ENCODE measurements around the gene DPP10.

The DPP10 gene

GRCh38 chr2:115580784-115581183, 1138.3 kb downstream of the DPP10 start:
- Histone ChIP-seq H2AFZ (ENCODE audit: low read length) (no peak overlapping the region), H3K4me1 (ENCODE audit: control insufficient read depth in 2 of 2, insufficient read depth in 1 of 2, low read depth in 1 of 2, low read length in 2 of 2) (no peaks in the 10 kb centered on the region), H3K79me1 (ENCODE audit: low read depth, low read length) (no peaks in the 10 kb centered on the region), H3K4me2 (ENCODE audit: insufficient read depth, low read length, poor library complexity, severe bottlenecking) (no peak overlapping the region), H4K8ac (ENCODE audit: low read depth, low read length) (no peak overlapping the region), H2AK5ac (ENCODE audit: low read depth, low read length) (no peak overlapping the region), H3K4ac (ENCODE audit: low read length) (no peak overlapping the region), H2BK15ac (ENCODE audit: low read length) (no peak overlapping the region), H3K14ac (ENCODE audit: low read length) (no peak overlapping the region), H3K27ac (replicated peaks; ENCODE audit: low read length) (no peak overlapping the region), H4K91ac (ENCODE audit: low read depth, low read length, poor library complexity) (no peak overlapping the region), H3K23ac (ENCODE audit: low read depth, low read length, poor library complexity) (no peak overlapping the region), H3K4me3 (ENCODE audit: low read length in 2 of 2) (no peak overlapping the region), H3K9ac (ENCODE audit: low read depth, low read length, poor library complexity) (no peak overlapping the region), H2BK5ac (ENCODE audit: low read length) (no peak overlapping the region), H3K18ac (ENCODE audit: low read length) (no peak overlapping the region), H2BK12ac (ENCODE audit: low read length) (no peak overlapping the region), H3K9me3 (replicated peaks in 1 of 2; ENCODE audit: control insufficient read depth in 2 of 2, insufficient read depth in 1 of 2, low read depth in 1 of 2, low read length in 2 of 2) (no peaks in the 10 kb centered on the region), H2BK120ac (ENCODE audit: low read depth, low read length) (no peak overlapping the region), H3K27me3 (ENCODE audit: control insufficient read depth in 3 of 3, insufficient read depth in 3 of 3, low read depth in 1 of 3, low read length in 3 of 3) (peaks cover 0 to 4% (median 0%) of the 10 kb centered on the region in 3 experiments), H3K36me3 (replicated peaks in 1 of 2; ENCODE audit: control insufficient read depth in 2 of 2, insufficient read depth in 2 of 2, low read length in 2 of 2) (no peaks in the 10 kb centered on the region)
- DNase-seq (ENCODE audit: low spot score): no peak
- no CpG with 5 or more reads among the region's 5 CpGs for WGBS, 2 donors (ENCODE audit: extremely low coverage in 2 of 2, insufficient read length in 2 of 2, insufficient replicate concordance in 1 of 2)

GRCh38 chr2:115584507-115584906, 1142.1 kb downstream of the DPP10 start:
- Histone ChIP-seq H4K8ac (ENCODE audit: low read depth, low read length) (no peak overlapping the region), H3K9ac (ENCODE audit: low read depth, low read length, poor library complexity) (no peak overlapping the region), H4K91ac (ENCODE audit: low read depth, low read length, poor library complexity) (no peak overlapping the region), H3K4me2 (ENCODE audit: insufficient read depth, low read length, poor library complexity, severe bottlenecking) (no peak overlapping the region), H3K14ac (ENCODE audit: low read length) (no peak overlapping the region), H3K27me3 (ENCODE audit: control insufficient read depth in 3 of 3, insufficient read depth in 3 of 3, low read depth in 1 of 3, low read length in 3 of 3) (peaks cover 0 to 4% (median 0%) of the 10 kb centered on the region in 3 experiments), H3K36me3 (replicated peaks in 1 of 2; ENCODE audit: control insufficient read depth in 2 of 2, insufficient read depth in 2 of 2, low read length in 2 of 2) (no peaks in the 10 kb centered on the region), H2BK12ac (ENCODE audit: low read length) (no peak overlapping the region), H2BK120ac (ENCODE audit: low read depth, low read length) (no peak overlapping the region), H2BK5ac (ENCODE audit: low read length) (no peak overlapping the region), H3K23ac (ENCODE audit: low read depth, low read length, poor library complexity) (no peak overlapping the region), H3K27ac (replicated peaks; ENCODE audit: low read length) (no peak overlapping the region), H3K9me3 (replicated peaks in 1 of 2; ENCODE audit: control insufficient read depth in 2 of 2, insufficient read depth in 1 of 2, low read depth in 1 of 2, low read length in 2 of 2) (no peaks in the 10 kb centered on the region), H3K79me1 (ENCODE audit: low read depth, low read length) (no peaks in the 10 kb centered on the region), H3K4me1 (ENCODE audit: control insufficient read depth in 2 of 2, insufficient read depth in 1 of 2, low read depth in 1 of 2, low read length in 2 of 2) (no peaks in the 10 kb centered on the region), H3K4me3 (ENCODE audit: low read length in 2 of 2) (no peak overlapping the region), H3K18ac (ENCODE audit: low read length) (no peak overlapping the region), H2AFZ (ENCODE audit: low read length) (no peak overlapping the region), H2AK5ac (ENCODE audit: low read depth, low read length) (no peak overlapping the region), H3K4ac (ENCODE audit: low read length) (no peak overlapping the region), H2BK15ac (ENCODE audit: low read length) (no peak overlapping the region)
- WGBS, 2 donors (ENCODE audit: extremely low coverage in 2 of 2, insufficient read length in 2 of 2, insufficient replicate concordance in 1 of 2): no CpG with 5 or more reads among the region's 2 CpGs
- no peak for DNase-seq (ENCODE audit: low spot score)

- no peak overlapping the region for H3K9ac ChIP-seq (ENCODE audit: low read depth, low read length, poor library complexity)
- no peak overlapping the region for H4K91ac ChIP-seq (ENCODE audit: low read depth, low read length, poor library complexity)
- H3K4ac ChIP-seq (ENCODE audit: low read length): no peak overlapping the region
- no peaks in the 10 kb centered on the region for H3K36me3 ChIP-seq (replicated peaks in 1 of 2; ENCODE audit: control insufficient read depth in 2 of 2, insufficient read depth in 2 of 2, low read length in 2 of 2)
- H3K18ac ChIP-seq (ENCODE audit: low read length): no peak overlapping the region
- no peaks in the 10 kb centered on the region for H3K79me1 ChIP-seq (ENCODE audit: low read depth, low read length)
- no peak overlapping the region for H2BK5ac ChIP-seq (ENCODE audit: low read length)
- H3K4me2 ChIP-seq (ENCODE audit: insufficient read depth, low read length, poor library complexity, severe bottlenecking): no peak overlapping the region
- H2BK120ac ChIP-seq (ENCODE audit: low read depth, low read length): no peak overlapping the region
- DNase-seq (ENCODE audit: low spot score): no peak
- no peak overlapping the region for H2BK12ac ChIP-seq (ENCODE audit: low read length)
- H3K23ac ChIP-seq (ENCODE audit: low read depth, low read length, poor library complexity): no peak overlapping the region
- no peak overlapping the region for H3K4me3 ChIP-seq (ENCODE audit: low read length in 2 of 2)
- peaks cover 0 to 4% of the 10 kb centered on the region in 2 donors for H3K9me3 ChIP-seq (replicated peaks in 1 of 2; ENCODE audit: control insufficient read depth in 2 of 2, insufficient read depth in 1 of 2, low read depth in 1 of 2, low read length in 2 of 2)
- H2AK5ac ChIP-seq (ENCODE audit: low read depth, low read length): no peak overlapping the region
- no peaks in the 10 kb centered on the region for H3K27me3 ChIP-seq (ENCODE audit: control insufficient read depth in 3 of 3, insufficient read depth in 3 of 3, low read depth in 1 of 3, low read length in 3 of 3)
- H3K27ac ChIP-seq (replicated peaks; ENCODE audit: low read length): no peak overlapping the region
- no peak overlapping the region for H3K14ac ChIP-seq (ENCODE audit: low read length)
- no peak overlapping the region for H4K8ac ChIP-seq (ENCODE audit: low read depth, low read length)
- H2BK15ac ChIP-seq (ENCODE audit: low read length): no peak overlapping the region
- no CpG with 5 or more reads among the region's 3 CpGs for WGBS, 2 donors (ENCODE audit: extremely low coverage in 2 of 2, insufficient read length in 2 of 2, insufficient replicate concordance in 1 of 2)
- no peak overlapping the region for H2AFZ ChIP-seq (ENCODE audit: low read length)
- peaks cover 0 to 10% of the 10 kb centered on the region in 2 donors for H3K4me1 ChIP-seq (ENCODE audit: control insufficient read depth in 2 of 2, insufficient read depth in 1 of 2, low read depth in 1 of 2, low read length in 2 of 2)
Observed at GRCh38 chr2:115596659-115597375, 1154.4 kb downstream of the DPP10 start.

- H3K79me1 ChIP-seq (ENCODE audit: low read depth, low read length): no peaks in the 10 kb centered on the region
- H2BK5ac ChIP-seq (ENCODE audit: low read length): no peak overlapping the region
- H3K9ac ChIP-seq (ENCODE audit: low read depth, low read length, poor library complexity): no peak overlapping the region
- no peaks in the 10 kb centered on the region for H3K36me3 ChIP-seq (replicated peaks in 1 of 2; ENCODE audit: control insufficient read depth in 2 of 2, insufficient read depth in 2 of 2, low read length in 2 of 2)
- no peaks in the 10 kb centered on the region for H3K9me3 ChIP-seq (replicated peaks in 1 of 2; ENCODE audit: control insufficient read depth in 2 of 2, insufficient read depth in 1 of 2, low read depth in 1 of 2, low read length in 2 of 2)
- no peak overlapping the region for H3K4me3 ChIP-seq (ENCODE audit: low read length in 2 of 2)
- H3K4ac ChIP-seq (ENCODE audit: low read length): no peak overlapping the region
- no peaks in the 10 kb centered on the region for H3K4me1 ChIP-seq (ENCODE audit: control insufficient read depth in 2 of 2, insufficient read depth in 1 of 2, low read depth in 1 of 2, low read length in 2 of 2)
- H4K8ac ChIP-seq (ENCODE audit: low read depth, low read length): no peak overlapping the region
- no peak overlapping the region for H3K18ac ChIP-seq (ENCODE audit: low read length)
- no peak overlapping the region for H2AK5ac ChIP-seq (ENCODE audit: low read depth, low read length)
- no peak overlapping the region for H3K23ac ChIP-seq (ENCODE audit: low read depth, low read length, poor library complexity)
- H4K91ac ChIP-seq (ENCODE audit: low read depth, low read length, poor library complexity): no peak overlapping the region
- H3K4me2 ChIP-seq (ENCODE audit: insufficient read depth, low read length, poor library complexity, severe bottlenecking): no peak overlapping the region
- H2BK15ac ChIP-seq (ENCODE audit: low read length): no peak overlapping the region
- no peak overlapping the region for H2BK120ac ChIP-seq (ENCODE audit: low read depth, low read length)
- H2BK12ac ChIP-seq (ENCODE audit: low read length): no peak overlapping the region
- H2AFZ ChIP-seq (ENCODE audit: low read length): no peak overlapping the region
- H3K27ac ChIP-seq (replicated peaks; ENCODE audit: low read length): no peak overlapping the region
- no peaks in the 10 kb centered on the region for H3K27me3 ChIP-seq (ENCODE audit: control insufficient read depth in 3 of 3, insufficient read depth in 3 of 3, low read depth in 1 of 3, low read length in 3 of 3)
- DNase-seq (ENCODE audit: low spot score): no peak
- no CpG with 5 or more reads among the region's 7 CpGs for WGBS, 2 donors (ENCODE audit: extremely low coverage in 2 of 2, insufficient read length in 2 of 2, insufficient replicate concordance in 1 of 2)
- no peak overlapping the region for H3K14ac ChIP-seq (ENCODE audit: low read length)
Observed at GRCh38 chr2:115603285-115603684, 1160.8 kb downstream of the DPP10 start.
